ENCODE measurements around the gene ANO6. TPM values are rescaled to one million over a fixed set of nuclear protein-coding genes. Genes with fewer than 3 reads are reported as not detected.

Gene ANO6
- total RNA-seq, 2 experiments from 2014 or later: 18.2 to 18.9 TPM

- ChIA-PET POLR2A (no interaction called here), CTCF (no interaction called here)
These were observed 254.0 kb downstream of the ANO6 start for GRCh38 chr12:45469902-45470301.

- CTCF ChIA-PET: no interaction called here
- POLR2A ChIA-PET: no interaction called here
These were observed 257.7 kb downstream of the ANO6 start for GRCh38 chr12:45473636-45474035.

- ChIA-PET POLR2A (no interaction called here), CTCF (no interaction called here)
These were observed 259.7 kb downstream of the ANO6 start for GRCh38 chr12:45475594-45475993.

- POLR2A ChIA-PET: no interaction called here
These were observed 261.6 kb downstream of the ANO6 start for GRCh38 chr12:45477526-45477925.

GRCh38 chr12:45478931-45479330 is 263.0 kb downstream of the ANO6 start:
- POLR2A ChIA-PET: no interaction called here
- CTCF ChIA-PET: no interaction called here

More at GRCh38 chr12:45477526-45477925, 261.6 kb downstream of the ANO6 start:
- CTCF ChIA-PET: no interaction called here

GRCh38 chr12:45481746-45482145 is 265.9 kb downstream of the ANO6 start:
- ChIA-PET CTCF (no interaction called here), POLR2A (no interaction called here)

GRCh38 chr12:45483571-45483970 is 267.7 kb downstream of the ANO6 start:
- ChIA-PET CTCF (no interaction called here), POLR2A (no interaction called here)

Other genes starting within 250 kb of the ANO6 start
- not detected for gene DBX2, start 165.0 kb upstream of the ANO6 start, total RNA-seq